ENCODE results near the gene FOXL3.

Gene FOXL3

GRCh38 chr7:272631-273030 is 17.3 kb upstream of the FOXL3 start:
- ChIA-PET POLR2A (no interaction called here), CTCF (no interaction called here)
- TF ChIP-seq L3MBTL2 (conservative IDR thresholded peaks at IDR 0.05) = no peak
- TF ChIP-seq LEF1 (IDR thresholded peaks at IDR 0.05; ENCODE audit: borderline replicate concordance) = no peak
- TF ChIP-seq HDGF (IDR thresholded peaks at IDR 0.05; ENCODE audit: borderline replicate concordance) = no peak
- TF ChIP-seq BHLHE40 (IDR thresholded peaks at IDR 0.05; ENCODE audit: borderline replicate concordance) = no peak
- TF ChIP-seq SUZ12 (IDR thresholded peaks at IDR 0.05) = no peak
- no peak for TF ChIP-seq ARNT (IDR thresholded peaks at IDR 0.05)
- TF ChIP-seq FOXM1 (IDR thresholded peaks at IDR 0.05; ENCODE audit: borderline replicate concordance) = no peak
- TF ChIP-seq ELF4 (IDR thresholded peaks at IDR 0.05) = no peak
- TF ChIP-seq CTBP1 (IDR thresholded peaks at IDR 0.05; ENCODE audit: borderline replicate concordance) = no peak
- no peak for TF ChIP-seq NFRKB (IDR thresholded peaks at IDR 0.05)
- TF ChIP-seq SP1 (IDR thresholded peaks at IDR 0.05) = no peak
- TF ChIP-seq FOXK2 (IDR thresholded peaks at IDR 0.05) = no peak
- TF ChIP-seq TARDBP (IDR thresholded peaks at IDR 0.05) = no peak
- TF ChIP-seq PKNOX1 (IDR thresholded peaks at IDR 0.05) = no peak
- no peak for TF ChIP-seq FOXA1 (IDR thresholded peaks at IDR 0.05)
- TF ChIP-seq ZNF384 (IDR thresholded peaks at IDR 0.05) = no peak
- no peak for DNase-seq (ENCODE audit: extremely low spot score)

GRCh38 chr7:273327-273726 is 16.6 kb upstream of the FOXL3 start:
- no peak for TF ChIP-seq ZNF384 (IDR thresholded peaks at IDR 0.05)
- no peak for TF ChIP-seq BHLHE40 (IDR thresholded peaks at IDR 0.05; ENCODE audit: borderline replicate concordance)
- TF ChIP-seq FOXA1 (IDR thresholded peaks at IDR 0.05) = no peak
- no peak for TF ChIP-seq SP1 (IDR thresholded peaks at IDR 0.05)
- TF ChIP-seq FOXK2 (IDR thresholded peaks at IDR 0.05) = no peak
- CTCF ChIA-PET = no interaction called here
- POLR2A ChIA-PET = no interaction called here
- no peak for DNase-seq (ENCODE audit: extremely low spot score)

DNA sequence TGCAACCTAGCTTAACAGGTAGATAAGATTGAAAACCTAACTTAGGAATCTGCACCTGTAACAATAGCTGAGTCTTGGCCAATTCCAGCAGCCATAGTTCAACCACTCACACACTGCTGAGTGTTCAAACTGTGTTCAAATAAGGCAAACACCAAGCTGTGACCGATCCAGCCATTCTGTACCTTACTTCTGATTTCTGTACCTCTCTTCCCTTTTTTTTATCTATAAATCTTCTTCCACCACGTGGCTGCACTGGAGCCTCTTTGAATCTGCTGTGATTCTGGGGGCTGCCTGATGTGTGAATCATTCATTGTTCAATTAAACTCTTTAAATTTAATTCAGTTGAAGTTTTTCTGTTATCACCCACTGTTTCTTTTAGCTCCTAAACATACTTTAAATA is 15.7 kb upstream of the FOXL3 start:
- no peak for TF ChIP-seq LEF1 (IDR thresholded peaks at IDR 0.05; ENCODE audit: borderline replicate concordance)
- no peak for TF ChIP-seq TARDBP (IDR thresholded peaks at IDR 0.05)
- TF ChIP-seq CTBP1 (IDR thresholded peaks at IDR 0.05; ENCODE audit: borderline replicate concordance) = no peak
- no peak for TF ChIP-seq HDGF (IDR thresholded peaks at IDR 0.05; ENCODE audit: borderline replicate concordance)
- TF ChIP-seq NFRKB (IDR thresholded peaks at IDR 0.05) = no peak
- no peak for TF ChIP-seq SP1 (IDR thresholded peaks at IDR 0.05)
- TF ChIP-seq ZNF384 (IDR thresholded peaks at IDR 0.05) = no peak
- no peak for TF ChIP-seq ELF4 (IDR thresholded peaks at IDR 0.05)
- no peak for TF ChIP-seq SUZ12 (IDR thresholded peaks at IDR 0.05)
- TF ChIP-seq FOXA1 (IDR thresholded peaks at IDR 0.05) = no peak
- POLR2A ChIA-PET = no interaction called here
- CTCF ChIA-PET = no interaction called here

DNA sequence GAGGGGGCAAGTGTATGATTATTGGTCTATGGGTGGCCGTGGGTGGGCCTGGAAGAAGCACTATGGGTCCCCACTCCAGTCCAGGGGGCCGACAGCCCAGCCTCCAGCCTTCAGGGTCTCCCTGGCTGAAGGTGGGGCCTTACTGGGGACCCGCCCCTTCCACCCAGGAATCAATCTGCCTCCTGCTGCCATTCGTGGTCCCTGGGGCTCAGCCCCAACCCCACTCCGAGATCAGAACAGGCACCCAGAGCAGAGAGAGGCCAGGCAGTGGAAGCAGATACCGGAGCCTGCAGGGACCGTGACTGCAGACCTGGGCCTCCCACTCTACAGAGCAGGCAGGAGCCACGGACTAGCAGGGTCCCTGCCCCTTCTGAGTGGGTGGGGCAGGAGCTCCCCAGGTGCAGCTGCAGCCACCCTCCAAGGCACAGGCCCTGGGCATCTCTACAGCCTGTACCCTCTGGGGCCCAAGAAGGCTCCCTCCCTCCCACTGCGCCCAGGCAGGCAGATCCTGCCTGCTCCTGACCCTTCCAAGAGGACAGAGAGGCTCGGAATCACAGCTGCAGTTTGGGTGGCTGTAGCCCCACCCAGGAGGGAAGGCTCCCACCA is 13.6 kb upstream of the FOXL3 start:
- no peak for DNase-seq (ENCODE audit: extremely low spot score)

More for the DNA sequence above, 15.7 kb upstream of the FOXL3 start:
- DNase-seq (ENCODE audit: extremely low spot score) = no peak

GRCh38 chr7:277228-277627 is 12.7 kb upstream of the FOXL3 start:
- POLR2A ChIA-PET = no interaction called here
- no peak for DNase-seq (ENCODE audit: extremely low spot score)
- CTCF ChIA-PET = no interaction called here
- TF ChIP-seq L3MBTL2 (conservative IDR thresholded peaks at IDR 0.05) (no peak), BHLHE40 (IDR thresholded peaks at IDR 0.05; ENCODE audit: borderline replicate concordance) (no peak), FOXM1 (IDR thresholded peaks at IDR 0.05; ENCODE audit: borderline replicate concordance) (no peak), CTBP1 (IDR thresholded peaks at IDR 0.05; ENCODE audit: borderline replicate concordance) (no peak), FOXA1 (IDR thresholded peaks at IDR 0.05) (no peak), SP1 (IDR thresholded peaks at IDR 0.05) (no peak)

More for the DNA sequence above, 13.6 kb upstream of the FOXL3 start:
- CTCF ChIA-PET = no interaction called here
- TF ChIP-seq BHLHE40 (IDR thresholded peaks at IDR 0.05; ENCODE audit: borderline replicate concordance) = no peak
- TF ChIP-seq CTBP1 (IDR thresholded peaks at IDR 0.05; ENCODE audit: borderline replicate concordance) = no peak
- no peak for TF ChIP-seq ARNT (IDR thresholded peaks at IDR 0.05)
- no peak for TF ChIP-seq FOXM1 (IDR thresholded peaks at IDR 0.05; ENCODE audit: borderline replicate concordance)
- no peak for TF ChIP-seq SUZ12 (IDR thresholded peaks at IDR 0.05)
- TF ChIP-seq ELF4 (IDR thresholded peaks at IDR 0.05) = no peak
- POLR2A ChIA-PET = no interaction called here

- DNase-seq (ENCODE audit: extremely low spot score) = no peak
- no peak for TF ChIP-seq FOXM1 (IDR thresholded peaks at IDR 0.05; ENCODE audit: borderline replicate concordance)
- no peak for TF ChIP-seq FOXA1 (IDR thresholded peaks at IDR 0.05)
- TF ChIP-seq SUZ12 (IDR thresholded peaks at IDR 0.05) = no peak
- ChIA-PET POLR2A (no interaction called here), CTCF (no interaction called here)
Measured at GRCh38 chr7:278081-278480, 11.9 kb upstream of the FOXL3 start.

DNA sequence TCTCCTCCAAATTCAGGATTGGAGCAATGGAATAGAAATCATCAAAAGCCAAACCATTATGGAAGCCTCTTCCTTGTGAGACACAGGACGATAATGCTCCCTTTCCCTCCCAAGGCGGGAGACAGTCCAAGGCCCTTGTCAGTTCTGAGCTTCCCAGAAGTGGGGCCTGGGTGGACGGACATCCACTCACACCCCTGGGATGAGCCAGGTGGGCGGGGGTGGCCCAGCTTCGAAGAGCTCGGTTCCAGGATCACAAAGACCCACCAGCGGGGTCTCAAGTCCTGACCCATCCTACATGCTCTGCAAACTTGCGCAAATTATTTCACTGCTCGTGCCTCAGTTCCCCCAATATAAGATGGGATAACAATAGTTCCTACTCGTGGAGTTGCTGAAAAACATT is 10.1 kb upstream of the FOXL3 start:
- ChIA-PET CTCF (no interaction called here), POLR2A (no interaction called here)
- no peak for TF ChIP-seq ARNT (IDR thresholded peaks at IDR 0.05)
- TF ChIP-seq ZNF384 (IDR thresholded peaks at IDR 0.05) = no peak
- TF ChIP-seq TARDBP (IDR thresholded peaks at IDR 0.05) = no peak
- TF ChIP-seq FOXK2 (IDR thresholded peaks at IDR 0.05) = no peak
- no peak for TF ChIP-seq SUZ12 (IDR thresholded peaks at IDR 0.05)
- no peak for TF ChIP-seq FOXA1 (IDR thresholded peaks at IDR 0.05)
- no peak for TF ChIP-seq FOXM1 (IDR thresholded peaks at IDR 0.05; ENCODE audit: borderline replicate concordance)
- TF ChIP-seq HDGF (IDR thresholded peaks at IDR 0.05; ENCODE audit: borderline replicate concordance) = no peak
- no peak for TF ChIP-seq L3MBTL2 (conservative IDR thresholded peaks at IDR 0.05)
- TF ChIP-seq LEF1 (IDR thresholded peaks at IDR 0.05; ENCODE audit: borderline replicate concordance) = no peak
- TF ChIP-seq NFRKB (IDR thresholded peaks at IDR 0.05) = no peak
- TF ChIP-seq SP1 (IDR thresholded peaks at IDR 0.05) = no peak
- TF ChIP-seq BHLHE40 (IDR thresholded peaks at IDR 0.05; ENCODE audit: borderline replicate concordance) = no peak
- no peak for TF ChIP-seq ELF4 (IDR thresholded peaks at IDR 0.05)
- no peak for TF ChIP-seq CTBP1 (IDR thresholded peaks at IDR 0.05; ENCODE audit: borderline replicate concordance)
- TF ChIP-seq PKNOX1 (IDR thresholded peaks at IDR 0.05) = no peak
- no peak for DNase-seq (ENCODE audit: extremely low spot score)

Data from HEK293T (cell line).